HG03575 (cell line): ENCODE measurements around the gene PM20D1.

ENCODE experiments used
- ATAC-seq: cut with Tn5 transposase; IDR thresholded peaks from one replicate; pipeline ENCODE4 v1.9.1; 2021; ENCODE audit not compliant: unreplicated experiment, insufficient number of reproducible peaks, low FRiP score; ENCODE audit errors: extremely low read depth

The PM20D1 gene

DNA sequence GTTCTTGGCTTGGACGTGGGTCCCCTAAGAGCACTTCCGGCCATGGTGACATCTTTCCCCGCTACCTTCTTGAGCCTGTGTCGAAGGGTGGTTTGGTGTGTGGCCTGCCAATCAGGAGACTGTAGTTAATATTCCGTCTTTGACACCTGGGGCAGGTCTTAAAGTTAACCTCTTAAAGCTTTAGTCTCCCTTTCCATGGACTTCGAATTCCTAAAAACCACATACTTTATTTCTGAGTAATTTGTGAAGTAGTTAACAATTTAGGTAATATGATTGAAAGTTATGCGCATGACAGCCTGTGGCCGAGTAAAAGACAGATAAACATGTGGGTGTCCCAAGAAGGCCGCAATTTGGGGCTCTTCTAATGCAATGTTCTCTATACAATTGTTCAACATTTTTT is 64.5 kb downstream of the PM20D1 start:
- no peak for ATAC-seq

DNA sequence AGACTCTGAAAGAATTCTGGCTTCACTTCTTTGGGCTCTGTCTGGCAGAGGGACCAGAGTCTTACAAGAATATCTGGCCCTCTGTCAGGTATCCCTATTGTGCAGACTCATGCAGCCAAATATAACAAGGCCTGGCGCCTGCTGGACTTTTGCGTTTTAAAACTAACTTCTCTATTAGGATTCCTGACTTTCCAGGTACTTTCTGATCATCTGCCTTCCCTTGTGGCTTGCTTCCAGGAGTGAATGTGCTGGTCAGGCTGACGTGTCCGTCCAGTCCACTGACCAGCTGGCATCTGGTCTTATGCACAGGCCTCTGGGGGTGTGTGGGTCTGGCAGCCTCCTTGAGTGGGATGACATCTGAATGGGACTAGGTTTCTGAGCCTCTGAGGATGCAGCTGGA is 66.0 kb downstream of the PM20D1 start:
- ATAC-seq = no peak

GRCh38 chr1:205783433-205783795 is 66.5 kb downstream of the PM20D1 start:
- ATAC-seq = no peak

DNA sequence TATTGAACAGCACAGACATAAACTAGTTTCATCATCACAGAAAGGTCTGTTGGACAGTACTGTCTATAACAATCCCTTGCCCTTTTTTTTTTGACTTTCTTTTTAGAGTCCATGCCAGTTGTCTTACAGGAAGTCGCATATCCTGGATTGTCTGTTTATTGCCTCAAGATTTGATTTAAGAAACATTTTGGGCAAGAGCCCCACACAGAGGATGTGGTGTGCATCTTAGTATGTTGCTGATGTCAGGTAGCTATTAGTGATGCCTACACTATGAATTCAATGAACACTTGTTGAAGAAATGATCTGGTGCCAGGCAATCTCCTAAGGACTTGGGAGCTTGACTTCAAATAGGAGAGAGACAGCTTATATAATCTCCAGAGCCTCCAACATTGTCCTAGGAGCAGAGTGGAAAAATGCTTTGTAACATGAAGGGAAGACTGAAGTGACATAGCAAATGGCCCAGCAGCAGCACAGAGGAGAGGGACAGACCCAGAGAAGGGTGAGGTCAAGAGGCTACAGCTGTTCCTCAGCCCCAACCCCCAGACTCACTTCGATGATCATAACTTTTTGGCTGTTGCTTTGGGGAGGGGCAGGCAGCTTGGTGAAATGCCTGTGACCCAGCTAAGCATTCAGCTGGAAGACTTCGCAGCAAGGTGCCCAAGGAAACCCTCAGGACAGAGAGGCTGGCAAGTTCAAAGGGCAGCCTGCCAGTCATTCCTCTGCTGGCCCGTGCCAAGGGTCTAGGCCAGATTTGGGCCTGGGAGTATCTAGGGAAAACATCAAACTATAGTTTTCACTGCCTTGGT is 67.1 kb downstream of the PM20D1 start:
- no peak for ATAC-seq

- no peak for ATAC-seq
Observed at GRCh38 chr1:205780335-205780734, 69.6 kb downstream of the PM20D1 start.
